Activated T-helper 1 cell treated with Interleukin-2 at 50 U/mL for 16 hours (primary cell): ENCODE data around the gene JAKMIP1.

ENCODE experiments used
- DNase-seq: peaks from one replicate; pipeline ENCODE4 v3.0.0-alpha.2; 2020; ENCODE audit warnings: low read depth

Gene JAKMIP1

GRCh38 chr4:6065166-6065565 lies 135.2 kb downstream of the JAKMIP1 start:
- DNase-seq = no peak

GRCh38 chr4:6064383-6064782 lies 136.0 kb downstream of the JAKMIP1 start:
- no peak for DNase-seq

GRCh38 chr4:6063684-6064083 lies 136.7 kb downstream of the JAKMIP1 start:
- no peak for DNase-seq

GRCh38 chr4:6062133-6062532 lies 138.2 kb downstream of the JAKMIP1 start:
- no peak for DNase-seq

GRCh38 chr4:6059375-6059805 lies 141.0 kb downstream of the JAKMIP1 start:
- DNase-seq = no peak

GRCh38 chr4:6058531-6059374 lies 141.6 kb downstream of the JAKMIP1 start:
- no peak for DNase-seq

GRCh38 chr4:6056976-6057766 lies 143.2 kb downstream of the JAKMIP1 start:
- no peak for DNase-seq

GRCh38 chr4:6055436-6055835 lies 144.9 kb downstream of the JAKMIP1 start:
- no peak for DNase-seq

GRCh38 chr4:6055030-6055429 lies 145.3 kb downstream of the JAKMIP1 start:
- no peak for DNase-seq

GRCh38 chr4:6054162-6054922 lies 146.0 kb downstream of the JAKMIP1 start:
- DNase-seq = no peak

- no peak for DNase-seq
Measured at GRCh38 chr4:6052679-6053078, 147.7 kb downstream of the JAKMIP1 start.

- no peak for DNase-seq
Measured at GRCh38 chr4:6050551-6050950, 149.8 kb downstream of the JAKMIP1 start.

GRCh38 chr4:6049985-6050384 lies 150.4 kb downstream of the JAKMIP1 start:
- DNase-seq = no peak

- no peak for DNase-seq
Measured at GRCh38 chr4:6049278-6049677, 151.1 kb downstream of the JAKMIP1 start.

- DNase-seq = no peak
Measured at GRCh38 chr4:6048537-6048936, 151.8 kb downstream of the JAKMIP1 start.

- no peak for DNase-seq
Measured at GRCh38 chr4:6047130-6047673, 153.1 kb downstream of the JAKMIP1 start.

- DNase-seq = no peak
Measured at GRCh38 chr4:6046526-6047129, 153.7 kb downstream of the JAKMIP1 start.

- DNase-seq = no peak
Measured at GRCh38 chr4:6044805-6045204, 155.5 kb downstream of the JAKMIP1 start.

GRCh38 chr4:6044276-6044675 lies 156.1 kb downstream of the JAKMIP1 start:
- no peak for DNase-seq

- DNase-seq = no peak
Measured at GRCh38 chr4:6043843-6044242, 156.5 kb downstream of the JAKMIP1 start.

GRCh38 chr4:6043188-6043587 lies 157.2 kb downstream of the JAKMIP1 start:
- DNase-seq = no peak
